Endothelial cell of umbilical vein (primary cell): Measurements from ENCODE around the gene PRDM2. TPM values are rescaled to one million over a fixed set of nuclear protein-coding genes. Genes with fewer than 3 reads are reported as not detected.

Experiments used
- BruUV-seq: library from RNA; stranded (reverse); fragments of 400-500 nt; replicated peaks from 2 replicates; lab custom pipeline; 2021; lab: Mats Ljungman, UMichigan
- CTCF ChIA-PET: fragments of 300-600, 350-600 bp; sonication (Branson Sonifier 250); formaldehyde crosslinking; loops from one replicate; lab custom pipeline; 2021; ENCODE audit warnings: antibody characterized with exemption, inconsistent platforms; lab: Charles Lee
- POLR2A ChIA-PET: fragments of 300-600, 350-600 bp; sonication (Branson Sonifier 250); formaldehyde crosslinking; loops from one replicate; lab custom pipeline; 2021; ENCODE audit warnings: antibody characterized with exemption, inconsistent platforms; lab: Charles Lee
- DNase-seq: peaks from one replicate; pipeline ENCODE4 v3.0.0-alpha.2; 2011; ENCODE audit warnings: low read depth, low spot score
- FAIRE-seq: peaks from 2 replicates; lab custom pipeline; 2011; peaks lifted over from hg19 to GRCh38; lab: Jason Lieb, UNC
- H2AFZ ChIP-seq: 2 replicates; pipeline ENCODE4 v1.6.0; 2012; ENCODE audit warnings: low read depth, low read length, control low read depth, inconsistent platforms
- H3K27ac ChIP-seq: 2 replicates; pipeline ENCODE4 v1.5.1; 2011; ENCODE audit warnings: low read depth, mild to moderate bottlenecking, control low read depth, low read length, moderate library complexity; ENCODE audit not compliant: insufficient read depth
- H3K27me3 ChIP-seq, 2 experiments: 2 replicates each; pipeline versions ENCODE4 v1.6.0 to v1.6.1; 2011; ENCODE audit warnings: low read length in 2 of 2, mixed read lengths in 1 of 2; ENCODE audit not compliant: control insufficient read depth in 2 of 2, insufficient read depth in 2 of 2
- H3K36me3 ChIP-seq, 2 experiments: 2 replicates in 1 of 2; 3 replicates in 1 of 2; pipeline ENCODE4 v1.5.1; 2011; ENCODE audit warnings: low read length in 2 of 2, mild to moderate bottlenecking in 1 of 2, moderate library complexity in 1 of 2; ENCODE audit not compliant: control insufficient read depth in 2 of 2, insufficient read depth in 2 of 2; ENCODE audit errors: extremely low read depth in 1 of 2
- H3K4me1 ChIP-seq: 3 replicates; pipeline ENCODE4 v1.5.1; 2011; ENCODE audit warnings: mild to moderate bottlenecking, low read length; ENCODE audit not compliant: control insufficient read depth, insufficient read depth; ENCODE audit errors: extremely low read depth
- H3K4me2 ChIP-seq: 2 replicates; pipeline ENCODE4 v1.6.1; 2011; ENCODE audit warnings: low read length, control low read depth, mixed read lengths; ENCODE audit not compliant: insufficient read depth
- H3K4me3 ChIP-seq, 3 experiments: fragments of 200-600 bp in 1 of 3; sonication (generic), shearing (Covaris generic) in 1 of 3; replicated peaks in 1 of 3; 2 replicates each; pipeline ENCODE4 v1.5.1; 2011 to 2016; ENCODE audit warnings: control low read depth in 3 of 3, low read length in 3 of 3, mild to moderate bottlenecking in 2 of 3, inconsistent platforms in 1 of 3, low read depth in 1 of 3, moderate library complexity in 1 of 3; ENCODE audit not compliant: insufficient read depth in 1 of 3
- H3K79me2 ChIP-seq: 2 replicates; pipeline ENCODE4 v1.6.0; 2012; ENCODE audit warnings: low read length, inconsistent platforms; ENCODE audit not compliant: control insufficient read depth, insufficient read depth
- H3K9ac ChIP-seq: replicated peaks from 2 replicates; pipeline ENCODE3; 2011; ENCODE audit warnings: low read length, control low read depth; ENCODE audit not compliant: insufficient read depth; ENCODE audit errors: extremely low read depth
- H3K9me1 ChIP-seq: replicated peaks from 3 replicates; pipeline ENCODE4 v1.6.0; 2011; ENCODE audit warnings: mild to moderate bottlenecking, low read length; ENCODE audit not compliant: control insufficient read depth, insufficient read depth; ENCODE audit errors: extremely low read depth
- H3K9me3 ChIP-seq: replicated peaks from 2 replicates; pipeline ENCODE4 v1.5.1; 2012; ENCODE audit warnings: low read length, inconsistent platforms; ENCODE audit not compliant: control insufficient read depth, insufficient read depth
- H4K20me1 ChIP-seq: replicated peaks from 2 replicates; pipeline ENCODE3; 2011; ENCODE audit warnings: mild to moderate bottlenecking, low read length; ENCODE audit not compliant: control insufficient read depth, insufficient read depth; ENCODE audit errors: extremely low read depth
- EZH2 ChIP-seq: IDR thresholded peaks from 2 replicates; pipeline ENCODE4 v1.6.1; 2012; ENCODE audit warnings: borderline replicate concordance, low read depth, mild to moderate bottlenecking, moderate library complexity, low read length, inconsistent platforms; ENCODE audit not compliant: severe bottlenecking
- FOS ChIP-seq: IDR thresholded peaks from 2 replicates; pipeline ENCODE4 v1.6.1; 2011; ENCODE audit warnings: mild to moderate bottlenecking, low read length, moderate library complexity, borderline replicate concordance; ENCODE audit not compliant: insufficient read depth
- GATA2 ChIP-seq: IDR thresholded peaks from 2 replicates; pipeline ENCODE4 v1.7.0; 2011; ENCODE audit warnings: low read depth, mild to moderate bottlenecking, moderate library complexity, mixed read lengths, low read length; ENCODE audit not compliant: insufficient read length, insufficient read depth
- JUN ChIP-seq: IDR thresholded peaks from 2 replicates; pipeline ENCODE4 v1.6.1; 2011; ENCODE audit warnings: borderline replicate concordance, low read depth; ENCODE audit not compliant: insufficient read length, insufficient read depth
- MYC ChIP-seq: IDR thresholded peaks from one replicate; pipeline ENCODE4 v1.6.1; 2011; ENCODE audit warnings: mild to moderate bottlenecking, low read depth, low read length
- POLR2A ChIP-seq: IDR thresholded peaks from 2 replicates; pipeline ENCODE4 v1.6.1; 2012; ENCODE audit warnings: low read depth, mild to moderate bottlenecking, control low read depth, low read length
- POLR2AphosphoS5 ChIP-seq: IDR thresholded peaks from 2 replicates; pipeline ENCODE4 v1.6.1; 2012; ENCODE audit warnings: low read depth, mild to moderate bottlenecking, control low read depth, low read length, moderate library complexity; ENCODE audit not compliant: insufficient read depth
- dilution Hi-C: fragments of 300-500 bp; cut with MboI; formaldehyde crosslinking; loops from one replicate; pipeline ENCODE4 v1.15.0; 2019; ENCODE audit warnings: low sequenced_read_pairs; ENCODE audit not compliant: extremely low pct_ligation_motif_present
- intact Hi-C: fragments of 100-400 bp; cut with micrococcal nuclease; formaldehyde crosslinking; loops from one replicate; pipeline ENCODE4 v1.10.0; 2022
- polyA plus RNA-seq, 4 experiments: library from polyadenylated mRNA; depleted of rRNA in 3 of 4; stranded (reverse) in 3 of 4; unstranded in 1 of 4; fragments of >200 nt; gene quantifications; 2 replicates each; pipeline versions ENCODE4 v1.2.1 to v1.2.3, GENCODE V29; 2011 to 2012; ENCODE audit warnings: missing spikeins in 1 of 4
- total RNA-seq: library from RNA; stranded (reverse); gene quantifications from 2 replicates; pipeline ENCODE4 v1.2.3, GENCODE V29; 2021
- TF ChIP-seq, protein P1 (sequence below), 2 donors: IDR thresholded peaks; 1 replicate in 1 of 2; 2 replicates in 1 of 2; pipeline ENCODE4 v1.5.1; 2011; ENCODE audit warnings: low read length in 2 of 2, mild to moderate bottlenecking in 2 of 2, moderate library complexity in 2 of 2, control low read depth in 1 of 2, inconsistent platforms in 1 of 2, low read depth in 1 of 2; ENCODE audit not compliant: insufficient read depth in 1 of 2; ENCODE audit errors: extremely low read depth in 1 of 2
- TF ChIP-seq, protein P2 (sequence below): IDR thresholded peaks from 2 replicates; pipeline ENCODE4 v1.6.1; 2011; ENCODE audit not compliant: insufficient read depth, insufficient read length

The PRDM2 gene
- total and polyA plus RNA-seq, 2 donors (not counting 3 experiments of a cell fraction or from before 2014, with no cell fraction given), result 11.3 to 35.7 TPM

DNA sequence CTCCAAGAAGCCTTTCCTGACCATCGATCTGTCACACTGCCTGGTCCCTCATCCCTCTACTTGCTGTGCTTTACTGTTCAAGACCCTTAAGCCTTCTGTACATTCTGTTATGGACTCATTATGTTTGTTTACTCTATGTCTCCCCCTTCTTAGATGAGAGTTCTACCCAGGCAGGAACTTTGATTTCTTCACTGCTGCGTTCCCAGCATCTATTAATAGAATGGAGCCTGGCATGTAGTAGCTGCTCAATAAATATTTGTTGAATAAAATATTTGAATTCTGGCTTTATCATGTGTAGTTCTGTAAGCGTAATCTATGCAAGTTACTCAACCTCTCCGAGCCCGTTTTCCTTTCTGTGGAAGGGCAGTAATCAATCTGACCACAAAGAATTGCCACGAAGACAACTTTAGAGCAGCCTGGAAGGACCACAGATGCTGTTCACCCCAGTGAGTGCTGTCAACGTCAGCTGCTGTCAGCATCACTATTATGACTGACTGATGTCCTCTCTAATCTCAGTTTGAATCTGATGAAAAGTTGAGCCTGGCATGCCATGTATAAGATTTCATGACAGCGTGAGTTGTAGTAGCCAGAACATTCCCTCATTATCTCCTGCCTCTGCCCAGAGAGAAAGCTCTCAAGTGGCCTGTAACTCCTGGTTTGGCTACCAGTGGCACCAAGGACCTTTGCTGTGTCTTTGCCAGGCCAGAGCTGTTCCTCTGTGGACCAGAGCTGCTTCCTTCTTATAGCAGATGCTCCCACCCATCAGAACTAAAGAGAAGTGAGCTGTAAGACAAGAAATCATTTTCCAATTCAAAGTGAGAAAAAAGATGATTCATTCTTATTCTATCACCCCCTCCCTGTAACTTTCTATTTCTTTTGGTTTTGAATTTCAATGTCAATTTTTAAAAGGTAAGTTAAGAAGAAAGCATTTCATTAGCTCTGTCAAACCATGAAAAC lies 94.5 kb downstream of the PRDM2 start:
- FAIRE-seq, result no peak
- DNase-seq, result no peak
- H3K4me2 ChIP-seq, result no peak overlapping the region
- H3K9me1 ChIP-seq, result no peaks in the 10 kb centered on the region
- TF ChIP-seq, protein P1, sequence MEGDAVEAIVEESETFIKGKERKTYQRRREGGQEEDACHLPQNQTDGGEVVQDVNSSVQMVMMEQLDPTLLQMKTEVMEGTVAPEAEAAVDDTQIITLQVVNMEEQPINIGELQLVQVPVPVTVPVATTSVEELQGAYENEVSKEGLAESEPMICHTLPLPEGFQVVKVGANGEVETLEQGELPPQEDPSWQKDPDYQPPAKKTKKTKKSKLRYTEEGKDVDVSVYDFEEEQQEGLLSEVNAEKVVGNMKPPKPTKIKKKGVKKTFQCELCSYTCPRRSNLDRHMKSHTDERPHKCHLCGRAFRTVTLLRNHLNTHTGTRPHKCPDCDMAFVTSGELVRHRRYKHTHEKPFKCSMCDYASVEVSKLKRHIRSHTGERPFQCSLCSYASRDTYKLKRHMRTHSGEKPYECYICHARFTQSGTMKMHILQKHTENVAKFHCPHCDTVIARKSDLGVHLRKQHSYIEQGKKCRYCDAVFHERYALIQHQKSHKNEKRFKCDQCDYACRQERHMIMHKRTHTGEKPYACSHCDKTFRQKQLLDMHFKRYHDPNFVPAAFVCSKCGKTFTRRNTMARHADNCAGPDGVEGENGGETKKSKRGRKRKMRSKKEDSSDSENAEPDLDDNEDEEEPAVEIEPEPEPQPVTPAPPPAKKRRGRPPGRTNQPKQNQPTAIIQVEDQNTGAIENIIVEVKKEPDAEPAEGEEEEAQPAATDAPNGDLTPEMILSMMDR (IDR thresholded peaks at IDR 0.05; ENCODE audit: extremely low read depth in 1 of 2, insufficient read depth in 1 of 2, low read depth in 1 of 2, low read length in 2 of 2), result no peak
- TF ChIP-seq JUN, result no peak
- TF ChIP-seq POLR2A, result no peak
- no peak for TF ChIP-seq GATA2
- TF ChIP-seq MYC, result no peak
- TF ChIP-seq, protein P2, sequence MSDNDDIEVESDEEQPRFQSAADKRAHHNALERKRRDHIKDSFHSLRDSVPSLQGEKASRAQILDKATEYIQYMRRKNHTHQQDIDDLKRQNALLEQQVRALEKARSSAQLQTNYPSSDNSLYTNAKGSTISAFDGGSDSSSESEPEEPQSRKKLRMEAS, result no peak
- no peak for TF ChIP-seq FOS
- TF ChIP-seq EZH2, result no peak
- no peak for TF ChIP-seq POLR2AphosphoS5
- no peaks in the 10 kb centered on the region for H4K20me1 ChIP-seq
- dilution Hi-C loops, result no loop called here
- no peaks in the 10 kb centered on the region for H3K27me3 ChIP-seq
- H3K36me3 ChIP-seq, result no peaks in the 10 kb centered on the region
- no TSS peak for BruUV-seq
- CTCF ChIA-PET, result interaction anchor here (1.4 kb wide), 1 partner anchor 17 kb away, joined by 4 read pairs; no protein-coding TSS in a partner anchor
- no peaks in the 10 kb centered on the region for H3K9me3 ChIP-seq
- no peak overlapping the region for H2AFZ ChIP-seq
- POLR2A ChIA-PET, result no interaction called here
- H3K4me3 ChIP-seq, result no peak overlapping the region
- H3K27ac ChIP-seq, result no peak overlapping the region
- H3K9ac ChIP-seq, result no peak overlapping the region
- intact Hi-C loops, result loop anchor here (2.0 kb wide), 1 partner anchor 14 kb away; no protein-coding TSS in a partner anchor
- H3K4me1 ChIP-seq, result no peaks in the 10 kb centered on the region
- H3K79me2 ChIP-seq, result peaks cover 8% of the 10 kb centered on the region
